Naive thymus-derived CD4-positive, alpha-beta T cell (primary cell): ENCODE data around the gene ATP11A. TPM values are rescaled to one million over a fixed set of nuclear protein-coding genes. Genes with fewer than 3 reads are reported as not detected.

Source experiments
- ATAC-seq: fragments of 150-1000 bp; cut with Tn5 transposase; 2 replicates; pipeline ENCODE4 v1.10.0; 2021; ENCODE audit warnings: mild to moderate bottlenecking, moderate library complexity
- CTCF ChIA-PET: fragments of 350-600 bp; sonication (Branson Sonifier 250); formaldehyde crosslinking; loops from one replicate; lab custom pipeline; 2021; ENCODE audit warnings: antibody characterized with exemption; lab: Charles Lee
- POLR2A ChIA-PET: fragments of 350-600 bp; sonication (Branson Sonifier 250); formaldehyde crosslinking; loops from one replicate; lab custom pipeline; 2021; ENCODE audit warnings: antibody characterized with exemption, inconsistent platforms; lab: Charles Lee
- DNase-seq, 9 donors: peaks; one replicate each; pipeline versions ENCODE4 v3.0.0 to v3.0.0-alpha.2; 2020 to 2022; ENCODE audit warnings: mixed read lengths in 1 of 9
- H3K27ac ChIP-seq: one replicate; pipeline ENCODE4 v1.7.0; 2013; ENCODE audit warnings: mild to moderate bottlenecking, low read depth, low read length, moderate library complexity
- H3K27me3 ChIP-seq, 2 donors: one replicate each; pipeline ENCODE4 v1.7.0; 2013; ENCODE audit warnings: low read length in 2 of 2, mild to moderate bottlenecking in 2 of 2, moderate library complexity in 2 of 2; ENCODE audit not compliant: control insufficient read depth in 2 of 2, insufficient read depth in 2 of 2
- H3K36me3 ChIP-seq, 3 experiments: 1 replicate in 2 of 3; 2 replicates in 1 of 3; pipeline ENCODE4 v1.7.0; 2013; ENCODE audit warnings: low read length in 3 of 3, mild to moderate bottlenecking in 3 of 3, moderate library complexity in 1 of 3; ENCODE audit not compliant: insufficient read depth in 3 of 3, control insufficient read depth in 2 of 3
- H3K4me1 ChIP-seq, 2 donors: one replicate each; pipeline ENCODE4 v1.7.0; 2013; ENCODE audit warnings: low read length in 2 of 2, mild to moderate bottlenecking in 2 of 2, moderate library complexity in 1 of 2; ENCODE audit not compliant: control insufficient read depth in 2 of 2, insufficient read depth in 2 of 2
- H3K4me3 ChIP-seq: 2 replicates; pipeline ENCODE4 v1.7.0; 2013; ENCODE audit warnings: mild to moderate bottlenecking, low read length
- H3K9me3 ChIP-seq, 3 experiments: 1 replicate in 2 of 3; 2 replicates in 1 of 3; pipeline ENCODE4 v1.7.0; 2013; ENCODE audit warnings: low read length in 3 of 3; ENCODE audit not compliant: control insufficient read depth in 2 of 3
- H3K27ac Mint-ChIP-seq, 9 donors: one replicate each; pipeline ENCODE4 v1.8.0; 2020 to 2022; ENCODE audit warnings: mixed read lengths in 9 of 9, mild to moderate bottlenecking in 8 of 9, moderate library complexity in 5 of 9, inconsistent platforms in 2 of 9
- H3K27me3 Mint-ChIP-seq, 5 donors: one replicate each; pipeline ENCODE4 v1.8.0; 2021 to 2022; ENCODE audit warnings: mixed read lengths in 5 of 5, mild to moderate bottlenecking in 1 of 5
- H3K36me3 Mint-ChIP-seq, 5 donors: one replicate each; pipeline ENCODE4 v1.8.0; 2020 to 2022; ENCODE audit warnings: mixed read lengths in 5 of 5, mild to moderate bottlenecking in 3 of 5, inconsistent platforms in 1 of 5
- H3K4me1 Mint-ChIP-seq, 7 donors: one replicate each; pipeline ENCODE4 v1.8.0; 2020 to 2022; ENCODE audit warnings: mixed read lengths in 7 of 7, mild to moderate bottlenecking in 3 of 7, inconsistent platforms in 1 of 7
- H3K4me3 Mint-ChIP-seq, 10 donors: one replicate each; pipeline ENCODE4 v1.8.0; 2020 to 2022; ENCODE audit warnings: mild to moderate bottlenecking in 10 of 10, mixed read lengths in 10 of 10, moderate library complexity in 6 of 10, inconsistent platforms in 2 of 10
- H3K9me3 Mint-ChIP-seq, 11 donors: one replicate each; pipeline ENCODE4 v1.8.0; 2020 to 2022; ENCODE audit warnings: mixed read lengths in 11 of 11, mild to moderate bottlenecking in 4 of 11, inconsistent platforms in 1 of 11, moderate library complexity in 1 of 11
- intact Hi-C, 2 donors: fragments of 100-400 bp; cut with micrococcal nuclease; formaldehyde crosslinking; loops; one replicate each; pipeline ENCODE4 v1.15.1; 2023
- polyA plus RNA-seq, 2 donors: library from polyadenylated mRNA; unstranded; fragments of 300-500 nt; fragmentation: Illumina TruSeq; gene quantifications; one replicate each; pipeline ENCODE4 v1.2.3, GENCODE V29; 2021
- total RNA-seq, 6 experiments: library from RNA in 5 of 6; stranded (reverse) in 5 of 6; gene quantifications; 1 replicate in 5 of 6; 2 replicates in 1 of 6; pipeline ENCODE4 v1.2.3 and lab custom pipeline; 2021 to 2026

ATP11A gene
- total and polyA plus RNA-seq, 7 experiments from 2014 or later: 4.3 to 111 (median 58.5) TPM

DNA sequence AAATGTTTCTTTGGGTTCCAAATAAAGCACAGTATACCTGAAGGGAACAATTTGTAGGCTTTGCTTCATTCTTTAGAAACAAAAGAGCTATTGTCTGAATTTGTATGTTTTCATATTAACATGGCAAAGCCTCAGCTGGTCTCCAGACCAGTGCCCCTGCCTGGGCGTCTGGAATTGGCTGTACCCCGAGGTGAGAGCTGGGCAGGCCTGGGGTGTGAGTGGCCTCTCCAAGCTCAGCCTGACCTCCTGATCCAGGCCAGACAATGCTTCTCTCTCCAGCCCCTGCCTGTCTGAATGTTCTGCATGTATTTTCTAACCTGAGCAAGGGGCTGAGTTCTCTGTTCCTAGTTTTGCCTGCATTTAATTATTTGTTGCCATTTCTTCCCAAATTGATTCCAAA lies 212.8 kb downstream of the ATP11A start:
- ChIA-PET POLR2A (no interaction called here), CTCF (no interaction called here)
- H3K9me3 ChIP-seq: peaks cover 0 to 15% (median 5%) of the 10 kb centered on the region in 3 experiments
- H3K4me1 ChIP-seq: no peaks in the 10 kb centered on the region
- no peak overlapping the region for H3K4me3 Mint-ChIP-seq
- intact Hi-C loops: no loop called here
- peaks cover 0 to 24% (median 9%) of the 10 kb centered on the region in 11 donors for H3K9me3 Mint-ChIP-seq
- H3K4me3 ChIP-seq: no peak overlapping the region
- no peak overlapping the region for H3K27ac Mint-ChIP-seq
- H3K4me1 Mint-ChIP-seq: peaks cover 0 to 1% (median 0%) of the 10 kb centered on the region in 7 donors
- H3K27me3 Mint-ChIP-seq: peaks cover 0 to 5% (median 0%) of the 10 kb centered on the region in 5 donors
- H3K36me3 ChIP-seq: no peaks in the 10 kb centered on the region
- peaks cover 0 to 4% (median 0%) of the 10 kb centered on the region in 5 donors for H3K36me3 Mint-ChIP-seq
- H3K27me3 ChIP-seq: peaks cover 0 to 1% of the 10 kb centered on the region in 2 donors
- no peak overlapping the region for H3K27ac ChIP-seq
- no peak for DNase-seq
- ATAC-seq: no peak

DNA sequence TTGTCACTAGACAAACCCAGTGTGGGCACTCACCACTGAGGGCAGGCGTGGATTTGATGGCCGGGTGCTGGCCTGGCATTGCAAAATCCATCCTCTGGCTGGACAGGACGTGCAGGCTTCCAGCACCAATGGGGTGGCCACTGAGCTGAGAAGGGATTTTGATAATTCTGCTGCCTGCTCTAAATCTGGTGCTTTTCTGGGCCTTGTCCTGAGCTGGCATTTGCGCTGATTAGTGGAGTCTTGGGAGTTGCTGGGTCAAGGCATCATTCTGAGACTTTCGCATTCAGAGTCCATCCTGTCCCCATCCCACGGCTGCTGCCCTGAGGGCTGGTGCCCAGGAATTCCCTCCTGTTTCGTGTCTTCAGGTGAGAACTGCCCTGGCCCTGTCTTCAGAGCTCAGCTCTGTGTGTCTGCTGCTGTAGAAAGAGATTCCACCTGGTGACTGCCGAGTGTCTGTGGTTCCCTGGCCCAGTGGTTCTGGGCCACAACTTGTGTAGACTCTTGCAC lies 213.3 kb downstream of the ATP11A start:
- Histone ChIP-seq H3K27ac (no peak overlapping the region), H3K36me3 (no peaks in the 10 kb centered on the region), H3K4me1 (no peaks in the 10 kb centered on the region), H3K27me3 (peaks cover 0 to 2% of the 10 kb centered on the region in 2 donors), H3K9me3 (peaks cover 0 to 15% (median 5%) of the 10 kb centered on the region in 3 experiments), H3K4me3 (no peak overlapping the region)
- no peak for DNase-seq
- no peak overlapping the region for H3K4me3 Mint-ChIP-seq
- ATAC-seq: no peak
- peaks cover 0 to 5% (median 0%) of the 10 kb centered on the region in 5 donors for H3K27me3 Mint-ChIP-seq
- peaks cover 0 to 4% (median 0%) of the 10 kb centered on the region in 5 donors for H3K36me3 Mint-ChIP-seq
- peaks cover 0 to 1% (median 0%) of the 10 kb centered on the region in 7 donors for H3K4me1 Mint-ChIP-seq
- H3K27ac Mint-ChIP-seq: no peak overlapping the region
- ChIA-PET CTCF (no interaction called here), POLR2A (no interaction called here)
- peaks cover 0 to 24% (median 9%) of the 10 kb centered on the region in 11 donors for H3K9me3 Mint-ChIP-seq
- intact Hi-C loops: no loop called here

DNA sequence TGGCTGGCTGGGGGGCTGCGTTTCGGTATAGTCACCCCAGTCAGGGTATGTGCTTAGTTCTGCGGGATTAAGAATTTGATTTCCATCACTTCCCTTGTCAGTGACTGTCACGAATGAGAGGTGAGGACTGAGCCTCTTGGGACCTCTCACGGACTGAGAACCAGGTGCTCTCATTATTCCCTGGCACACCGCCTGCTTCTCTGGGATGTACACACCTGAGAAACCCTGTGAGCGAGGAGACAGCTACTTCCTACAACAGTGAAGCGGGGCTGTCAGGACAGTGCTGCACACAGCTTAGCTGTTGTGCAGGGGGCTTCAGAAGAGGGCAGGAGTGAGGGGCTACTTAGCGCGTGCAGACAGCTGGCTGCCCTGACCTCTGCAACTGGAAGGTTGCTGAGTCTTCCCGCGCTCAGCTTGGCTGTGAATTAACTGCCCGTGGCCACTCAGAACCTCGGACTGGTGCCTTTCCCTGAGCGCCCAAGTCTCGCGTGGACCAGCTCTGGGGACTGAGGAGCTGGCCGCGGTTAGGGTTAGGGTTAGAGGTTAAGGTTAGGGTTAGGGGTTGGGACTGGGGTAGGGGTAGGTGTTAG lies 213.9 kb downstream of the ATP11A start:
- POLR2A ChIA-PET: no interaction called here
- ATAC-seq (no peak), DNase-seq (no peak)
- Mint-ChIP-seq H3K27me3 (peaks cover 0 to 5% (median 0%) of the 10 kb centered on the region in 5 donors), H3K9me3 (peaks cover 0 to 24% (median 9%) of the 10 kb centered on the region in 11 donors), H3K27ac (no peak overlapping the region), H3K4me1 (no peaks in the 10 kb centered on the region), H3K4me3 (no peak overlapping the region), H3K36me3 (peaks cover 0 to 4% (median 0%) of the 10 kb centered on the region in 5 donors)
- H3K4me1 ChIP-seq: no peaks in the 10 kb centered on the region
- no peak overlapping the region for H3K4me3 ChIP-seq
- H3K27me3 ChIP-seq: peaks cover 0 to 2% of the 10 kb centered on the region in 2 donors
- CTCF ChIA-PET: no interaction called here
- intact Hi-C loops: no loop called here
- no peaks in the 10 kb centered on the region for H3K36me3 ChIP-seq
- H3K27ac ChIP-seq: no peak overlapping the region
- peaks cover 0 to 15% (median 5%) of the 10 kb centered on the region in 3 experiments for H3K9me3 ChIP-seq

DNA sequence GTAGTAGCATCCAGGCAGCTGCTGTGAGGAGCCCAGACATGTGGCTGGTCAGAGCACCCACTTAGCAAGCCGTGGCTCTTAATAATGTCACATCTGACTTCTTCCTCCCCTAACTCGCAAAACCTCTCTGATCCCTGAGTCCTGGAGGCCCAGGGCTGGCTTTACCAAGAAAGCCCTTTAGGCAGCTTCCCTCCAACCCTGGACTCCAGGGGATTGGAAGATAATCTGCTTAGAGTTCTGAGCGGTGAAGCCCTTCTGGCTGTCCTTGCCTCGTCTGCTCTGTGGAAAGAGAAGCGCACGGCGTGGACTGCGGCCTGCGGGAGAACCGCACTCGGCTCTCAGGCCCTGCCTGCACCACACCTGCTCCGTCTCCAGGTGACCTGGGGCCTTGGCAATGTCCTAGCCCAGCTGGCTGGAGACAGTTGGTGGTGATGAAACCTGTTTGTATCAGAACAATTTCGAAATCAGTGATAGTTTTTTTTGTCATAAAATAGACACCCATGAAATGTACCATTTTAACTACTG lies 214.7 kb downstream of the ATP11A start:
- H3K36me3 Mint-ChIP-seq: peaks cover 0 to 4% (median 0%) of the 10 kb centered on the region in 5 donors
- peaks cover 0 to 5% (median 0%) of the 10 kb centered on the region in 5 donors for H3K27me3 Mint-ChIP-seq
- intact Hi-C loops: no loop called here
- H3K27me3 ChIP-seq: peaks cover 0 to 2% of the 10 kb centered on the region in 2 donors
- H3K4me1 ChIP-seq: no peaks in the 10 kb centered on the region
- peaks cover 0 to 15% (median 5%) of the 10 kb centered on the region in 3 experiments for H3K9me3 ChIP-seq
- H3K4me3 ChIP-seq: no peak overlapping the region
- H3K27ac Mint-ChIP-seq: no peak overlapping the region
- H3K36me3 ChIP-seq: no peaks in the 10 kb centered on the region
- no peaks in the 10 kb centered on the region for H3K4me1 Mint-ChIP-seq
- ChIA-PET CTCF (no interaction called here), POLR2A (no interaction called here)
- ATAC-seq (no peak), DNase-seq (no peak)
- peaks cover 0 to 24% (median 9%) of the 10 kb centered on the region in 11 donors for H3K9me3 Mint-ChIP-seq
- H3K27ac ChIP-seq: no peak overlapping the region
- no peak overlapping the region for H3K4me3 Mint-ChIP-seq

DNA sequence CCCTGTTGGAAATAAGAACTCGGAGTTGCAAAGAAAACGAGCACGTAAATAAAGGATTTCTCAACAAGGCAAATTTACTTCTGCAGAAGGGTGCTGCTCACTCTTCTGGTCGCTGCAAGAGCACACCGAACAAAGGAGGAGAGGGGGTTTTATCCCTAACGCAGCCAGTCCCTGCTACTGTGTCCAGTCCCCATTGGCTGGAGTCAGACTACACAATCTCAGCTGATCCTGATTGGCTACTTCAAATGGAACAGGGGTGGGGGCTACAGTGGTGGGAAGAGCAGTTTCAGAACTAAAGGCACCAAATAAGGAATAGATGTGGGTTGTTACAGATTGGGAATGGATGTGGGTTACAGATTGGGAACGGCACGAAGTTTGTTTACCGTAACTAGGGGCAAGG lies 215.2 kb downstream of the ATP11A start:
- Histone ChIP-seq H3K27ac (no peak overlapping the region), H3K36me3 (no peaks in the 10 kb centered on the region), H3K4me3 (no peak overlapping the region), H3K9me3 (peaks cover 0 to 15% (median 5%) of the 10 kb centered on the region in 3 experiments), H3K27me3 (peaks cover 0 to 2% of the 10 kb centered on the region in 2 donors), H3K4me1 (no peaks in the 10 kb centered on the region)
- peaks cover 0 to 5% (median 0%) of the 10 kb centered on the region in 5 donors for H3K27me3 Mint-ChIP-seq
- intact Hi-C loops: no loop called here
- ATAC-seq (no peak), DNase-seq (no peak)
- peaks cover 0 to 24% (median 9%) of the 10 kb centered on the region in 11 donors for H3K9me3 Mint-ChIP-seq
- POLR2A ChIA-PET: no interaction called here
- no peaks in the 10 kb centered on the region for H3K4me1 Mint-ChIP-seq
- CTCF ChIA-PET: no interaction called here
- H3K36me3 Mint-ChIP-seq: peaks cover 0 to 4% (median 0%) of the 10 kb centered on the region in 5 donors
- H3K4me3 Mint-ChIP-seq: no peak overlapping the region
- H3K27ac Mint-ChIP-seq: no peak overlapping the region

DNA sequence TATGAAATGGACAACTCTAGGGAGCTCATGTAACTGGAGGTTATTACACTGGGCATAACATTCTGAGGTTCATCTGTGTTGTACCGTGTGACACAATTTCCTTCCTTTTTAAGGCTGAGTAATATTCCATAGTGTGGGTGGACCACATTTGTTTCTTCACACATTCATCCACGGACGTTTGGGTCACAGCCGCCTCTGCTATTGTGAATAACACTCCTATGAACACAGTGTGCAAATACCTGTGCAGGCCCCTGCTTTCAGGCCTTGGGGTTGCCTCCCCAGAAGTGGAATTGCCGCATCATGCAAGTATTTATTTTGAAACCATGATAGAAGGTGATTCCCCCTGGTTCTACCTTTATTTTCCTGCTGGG lies 215.8 kb downstream of the ATP11A start:
- Histone ChIP-seq H3K9me3 (peaks cover 0 to 15% (median 5%) of the 10 kb centered on the region in 3 experiments), H3K4me3 (no peak overlapping the region), H3K4me1 (no peaks in the 10 kb centered on the region), H3K36me3 (no peaks in the 10 kb centered on the region), H3K27me3 (peaks cover 0 to 2% of the 10 kb centered on the region in 2 donors), H3K27ac (no peak overlapping the region)
- DNase-seq (no peak), ATAC-seq (no peak)
- H3K4me1 Mint-ChIP-seq: no peaks in the 10 kb centered on the region
- POLR2A ChIA-PET: no interaction called here
- CTCF ChIA-PET: no interaction called here
- no peak overlapping the region for H3K4me3 Mint-ChIP-seq
- intact Hi-C loops: no loop called here
- H3K9me3 Mint-ChIP-seq: peaks cover 0 to 24% (median 9%) of the 10 kb centered on the region in 11 donors
- H3K36me3 Mint-ChIP-seq: peaks cover 0 to 4% (median 0%) of the 10 kb centered on the region in 5 donors
- no peak overlapping the region for H3K27ac Mint-ChIP-seq
- peaks cover 0 to 5% (median 0%) of the 10 kb centered on the region in 5 donors for H3K27me3 Mint-ChIP-seq
